ENCODE measurements around the gene SDHAF4.
"Not testable (repeated sequence)": the region's sequence is repeated elsewhere in the genome, so short reads cannot be mapped to it uniquely, and the experiment has no call there.

The SDHAF4 gene

GRCh38 chr6:70590400-70590799, 23.7 kb downstream of the SDHAF4 start:
- no peak for DNase-seq (ENCODE audit: extremely low spot score, insufficient read length, low read depth)
- FAIRE-seq: no peak

GRCh38 chr6:70592391-70593117, 25.8 kb downstream of the SDHAF4 start:
- FAIRE-seq (no peak), DNase-seq (ENCODE audit: extremely low spot score, insufficient read length, low read depth) (no peak)

GRCh38 chr6:70593118-70593486, 26.4 kb downstream of the SDHAF4 start:
- DNase-seq (ENCODE audit: extremely low spot score, insufficient read length, low read depth): no peak
- no peak for FAIRE-seq

- no peak for DNase-seq (ENCODE audit: extremely low spot score, insufficient read length, low read depth)
- no peak for FAIRE-seq
These were observed 32.5 kb downstream of the SDHAF4 start for GRCh38 chr6:70599187-70599586.

- FAIRE-seq: no peak
- no peak for DNase-seq (ENCODE audit: extremely low spot score, insufficient read length, low read depth)
These were observed 34.3 kb downstream of the SDHAF4 start for GRCh38 chr6:70601014-70601413.

- no peak for DNase-seq (ENCODE audit: extremely low spot score, insufficient read length, low read depth)
- no peak for FAIRE-seq
These were observed 37.5 kb downstream of the SDHAF4 start for GRCh38 chr6:70604254-70604653.

- FAIRE-seq: not testable (repeated sequence)
These were observed 40.6 kb downstream of the SDHAF4 start for GRCh38 chr6:70607371-70607770.

GRCh38 chr6:70609181-70609580, 42.5 kb downstream of the SDHAF4 start:
- not testable (repeated sequence) for DNase-seq (ENCODE audit: extremely low spot score, insufficient read length, low read depth); FAIRE-seq

More at GRCh38 chr6:70607371-70607770, 40.6 kb downstream of the SDHAF4 start:
- not testable (repeated sequence) for DNase-seq (ENCODE audit: extremely low spot score, insufficient read length, low read depth)

GRCh38 chr6:70616728-70617260, 50.1 kb downstream of the SDHAF4 start:
- FAIRE-seq: no peak

GRCh38 chr6:70620746-70621145, 54.0 kb downstream of the SDHAF4 start:
- no peak for DNase-seq (ENCODE audit: extremely low spot score, insufficient read length, low read depth)
- no peak for FAIRE-seq

More at GRCh38 chr6:70616728-70617260, 50.1 kb downstream of the SDHAF4 start:
- DNase-seq (ENCODE audit: extremely low spot score, insufficient read length, low read depth): no peak

- no peak for FAIRE-seq
- no peak for DNase-seq (ENCODE audit: extremely low spot score, insufficient read length, low read depth)
These were observed 55.7 kb downstream of the SDHAF4 start for GRCh38 chr6:70622461-70622860.

- no peak for DNase-seq (ENCODE audit: extremely low spot score, insufficient read length, low read depth)
- FAIRE-seq: no peak
These were observed 58.7 kb downstream of the SDHAF4 start for GRCh38 chr6:70625436-70625835.

GRCh38 chr6:70627500-70628254, 60.9 kb downstream of the SDHAF4 start:
- no peak for FAIRE-seq

GRCh38 chr6:70629929-70630328, 63.2 kb downstream of the SDHAF4 start:
- no peak for DNase-seq (ENCODE audit: extremely low spot score, insufficient read length, low read depth)
- no peak for FAIRE-seq

More at GRCh38 chr6:70627500-70628254, 60.9 kb downstream of the SDHAF4 start:
- DNase-seq (ENCODE audit: extremely low spot score, insufficient read length, low read depth): no peak

- no peak for FAIRE-seq
- DNase-seq (ENCODE audit: extremely low spot score, insufficient read length, low read depth): no peak
These were observed 67.1 kb downstream of the SDHAF4 start for GRCh38 chr6:70633870-70634269.

GRCh38 chr6:70636596-70636995, 69.9 kb downstream of the SDHAF4 start:
- no peak for DNase-seq (ENCODE audit: extremely low spot score, insufficient read length, low read depth)
- FAIRE-seq: no peak

- no peak for FAIRE-seq
- DNase-seq (ENCODE audit: extremely low spot score, insufficient read length, low read depth): no peak
These were observed 71.7 kb downstream of the SDHAF4 start for GRCh38 chr6:70638468-70638867.
